PC-9 (cell line): ENCODE data around the gene TMEM132D.

Experiments
- CTCF ChIP-seq: fragments of 200-600 bp; sonication (generic); conservative IDR thresholded peaks from 2 replicates; pipeline ENCODE4 v1.6.1; 2017; ENCODE audit warnings: mixed run types, antibody characterized with exemption, mild to moderate bottlenecking, moderate library complexity
- EZH2 ChIP-seq: fragments of 200-600 bp; sonication (generic); IDR thresholded peaks from 2 replicates; pipeline ENCODE4 v1.8.0; 2017; ENCODE audit warnings: antibody characterized with exemption, low read depth

- TF ChIP-seq CTCF (no peak), EZH2 (no peak)
These were observed 850.6 kb downstream of the TMEM132D start for GRCh38 chr12:129053232-129053631.
